Germinal center (tissue), 1 donor: ENCODE results near the gene GALNT3.
A peak's percentile ranks its signal among the peaks of the same experiment; 100 is the strongest.

Source experiments
- DNase-seq: peaks from one replicate; pipeline ENCODE4 v3.0.0; 2012; ENCODE audit warnings: mixed read lengths, low spot score

GALNT3 gene

DNA sequence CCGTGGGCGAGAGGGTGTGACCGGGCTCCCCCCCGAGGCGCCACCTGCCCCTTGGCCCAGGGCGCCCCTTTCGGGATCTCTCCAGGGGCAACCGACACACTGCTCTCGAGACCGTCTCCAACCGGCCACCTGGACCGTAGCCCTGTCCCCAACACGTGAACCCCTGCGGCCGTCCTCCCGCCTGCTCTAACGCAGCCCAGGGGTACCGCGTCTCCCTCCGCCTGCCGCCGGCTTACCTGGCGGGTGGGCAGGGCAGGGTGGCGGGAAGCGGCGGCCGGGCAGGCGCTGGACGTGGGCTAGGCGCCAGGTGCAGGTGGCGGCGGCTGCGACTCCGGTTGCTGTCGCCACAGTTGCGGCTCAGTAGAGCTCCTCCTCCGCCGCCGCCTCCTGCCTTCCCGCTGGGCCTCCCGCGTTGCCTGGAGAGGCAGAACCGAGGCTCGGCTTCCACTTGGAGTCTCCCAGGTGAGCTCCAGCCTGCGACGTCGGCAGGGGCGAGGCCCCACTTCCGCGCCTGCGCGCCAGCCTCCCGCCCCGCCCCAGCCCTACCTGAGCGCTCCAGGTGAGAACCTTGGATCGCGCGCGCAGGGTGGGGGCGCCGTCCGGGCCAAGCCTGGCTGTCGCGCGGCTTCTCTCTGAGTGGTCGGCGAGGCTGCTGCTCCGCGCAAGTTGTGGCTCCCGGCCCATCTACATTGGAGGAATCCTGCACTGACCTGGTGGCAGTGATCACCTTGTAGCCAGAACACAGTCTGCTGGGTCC, at the start of gene GALNT3:
Gene GALNT3 (minus strand): TSS at position 469 of the 757 bp plus-strand sequence. CDS start 23,547 bp downstream, outside the sequence.
- DNase-seq, result peak; percentile 43

DNA sequence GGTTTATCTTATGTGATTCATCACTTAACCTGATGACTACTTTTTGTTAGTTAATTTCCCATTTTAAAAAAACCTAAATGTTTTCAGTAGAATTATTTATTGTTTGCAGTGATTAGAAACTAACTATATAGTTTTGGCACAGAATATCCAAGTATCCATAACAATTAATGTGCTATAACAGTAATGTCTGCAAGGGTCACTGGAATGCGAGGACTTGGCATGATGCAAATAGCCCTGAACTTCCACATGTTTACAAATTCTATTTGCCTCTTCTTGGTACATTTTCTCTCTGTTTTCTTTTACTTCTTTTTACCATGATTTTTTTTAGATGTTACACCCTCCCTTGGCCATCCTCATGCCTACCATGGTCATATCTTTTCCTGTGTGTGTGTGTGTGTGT, 49.3 kb upstream of the GALNT3 start:
- DNase-seq, result no peak

- DNase-seq, result no peak
Observed at GRCh38 chr2:165840333-165840958, 46.4 kb upstream of the GALNT3 start.

DNA sequence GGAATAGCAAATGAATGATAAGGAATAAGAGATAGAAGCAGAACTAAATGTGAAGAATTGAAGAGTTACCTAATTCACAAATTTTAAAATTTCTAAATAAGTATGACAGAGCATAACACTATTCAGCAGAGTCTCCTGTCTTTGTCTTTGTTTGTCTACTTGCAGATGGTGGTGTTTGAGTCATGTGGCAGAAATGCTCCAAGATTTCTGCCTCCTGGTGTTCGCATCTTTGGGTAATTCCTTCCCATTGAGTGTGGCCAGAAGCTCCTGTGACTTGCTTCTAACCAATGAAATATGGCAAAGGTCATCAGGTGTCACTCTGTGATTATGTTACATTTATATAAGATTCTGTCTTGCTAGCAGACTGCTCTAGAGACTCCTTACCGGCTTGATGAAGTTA, 45.6 kb upstream of the GALNT3 start:
- DNase-seq, result no peak

GRCh38 chr2:165837122-165837521, 43.1 kb upstream of the GALNT3 start:
- DNase-seq, result no peak

- no peak for DNase-seq
Observed at GRCh38 chr2:165835363-165835762, 41.3 kb upstream of the GALNT3 start.

DNA sequence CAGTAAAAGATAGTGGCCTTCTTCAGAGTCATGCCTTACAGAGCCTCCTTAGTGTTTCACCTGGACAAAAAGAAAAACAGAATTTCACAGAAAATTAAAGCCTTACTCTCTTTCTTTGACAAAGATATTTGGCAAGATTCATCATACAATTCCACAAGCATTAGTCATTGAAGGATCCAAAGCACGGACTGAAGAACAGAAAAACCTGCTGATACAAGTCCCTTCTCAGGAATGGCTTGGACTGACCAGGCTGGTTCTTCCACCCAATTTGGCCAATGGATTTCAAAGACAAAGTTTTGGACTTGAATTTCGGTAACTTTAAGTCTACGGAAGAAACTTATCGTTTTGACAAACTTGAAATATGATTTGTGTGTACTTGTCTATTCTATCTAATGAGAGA, 39.1 kb upstream of the GALNT3 start:
- DNase-seq, result no peak

GRCh38 chr2:165827921-165828276, 33.9 kb upstream of the GALNT3 start:
- no peak for DNase-seq

DNA sequence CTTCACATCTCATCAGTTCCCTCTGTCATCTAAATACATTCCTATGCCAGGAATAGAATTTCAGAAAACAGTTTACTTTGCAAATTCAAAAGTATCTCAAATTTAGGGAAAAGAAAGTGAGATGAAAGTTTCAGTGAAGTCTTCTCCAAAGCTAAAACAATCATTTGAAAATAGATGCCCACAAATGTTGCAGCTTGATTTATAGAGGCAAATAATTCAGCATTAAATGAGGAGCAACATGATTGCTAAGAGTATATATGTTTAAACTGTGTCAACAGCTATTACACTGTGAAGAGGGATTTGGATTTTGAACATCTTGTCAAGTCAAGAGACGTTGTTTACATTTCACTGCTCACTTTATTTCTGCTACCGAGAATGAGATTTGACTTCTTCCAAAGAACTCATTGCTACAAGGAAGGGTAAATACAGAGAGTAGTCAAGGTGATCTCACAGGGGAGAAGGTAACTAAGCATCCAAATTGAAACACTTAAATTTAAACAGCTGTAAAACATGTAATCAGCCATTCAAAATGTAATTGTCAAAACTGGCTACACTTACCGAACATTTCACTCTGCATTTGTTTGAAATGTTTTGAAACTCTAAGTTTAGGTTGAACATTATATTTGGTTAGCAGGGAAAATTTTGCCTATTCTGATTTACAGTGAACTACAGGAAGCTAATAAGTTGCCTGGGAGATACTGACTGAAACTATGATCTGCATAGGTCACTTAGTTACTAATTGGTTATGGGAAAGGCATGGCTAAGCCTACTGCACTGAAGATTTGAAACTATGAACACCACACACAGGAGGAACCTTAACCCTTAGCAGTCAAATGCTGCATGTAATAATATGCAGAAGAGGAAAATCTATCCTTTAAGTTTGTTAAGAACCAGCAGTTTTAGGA, 33.2 kb upstream of the GALNT3 start:
- DNase-seq, result no peak

- DNase-seq, result no peak
Observed at GRCh38 chr2:165825041-165825440, 31.0 kb upstream of the GALNT3 start.

- no peak for DNase-seq
Observed at GRCh38 chr2:165820296-165820695, 26.2 kb upstream of the GALNT3 start.

DNA sequence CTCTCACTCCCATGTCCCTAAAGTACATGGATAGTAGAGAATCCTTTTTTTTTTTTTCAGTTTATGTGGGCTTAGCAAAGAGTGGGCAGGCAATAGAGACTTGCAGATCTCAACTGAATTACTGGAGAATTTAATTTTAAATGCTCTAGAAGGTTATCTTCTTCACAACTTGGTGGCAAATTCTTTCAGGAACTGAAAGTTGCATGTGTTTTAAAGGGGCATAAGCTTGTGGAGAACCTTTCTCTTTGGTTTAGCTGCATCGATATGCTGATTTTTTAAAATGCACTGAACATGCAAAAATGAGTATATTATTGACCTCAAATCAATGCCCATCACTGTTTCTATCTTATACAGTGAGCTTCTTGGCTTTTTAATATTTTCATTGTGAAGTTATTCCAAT, 24.9 kb upstream of the GALNT3 start:
- no peak for DNase-seq

DNA sequence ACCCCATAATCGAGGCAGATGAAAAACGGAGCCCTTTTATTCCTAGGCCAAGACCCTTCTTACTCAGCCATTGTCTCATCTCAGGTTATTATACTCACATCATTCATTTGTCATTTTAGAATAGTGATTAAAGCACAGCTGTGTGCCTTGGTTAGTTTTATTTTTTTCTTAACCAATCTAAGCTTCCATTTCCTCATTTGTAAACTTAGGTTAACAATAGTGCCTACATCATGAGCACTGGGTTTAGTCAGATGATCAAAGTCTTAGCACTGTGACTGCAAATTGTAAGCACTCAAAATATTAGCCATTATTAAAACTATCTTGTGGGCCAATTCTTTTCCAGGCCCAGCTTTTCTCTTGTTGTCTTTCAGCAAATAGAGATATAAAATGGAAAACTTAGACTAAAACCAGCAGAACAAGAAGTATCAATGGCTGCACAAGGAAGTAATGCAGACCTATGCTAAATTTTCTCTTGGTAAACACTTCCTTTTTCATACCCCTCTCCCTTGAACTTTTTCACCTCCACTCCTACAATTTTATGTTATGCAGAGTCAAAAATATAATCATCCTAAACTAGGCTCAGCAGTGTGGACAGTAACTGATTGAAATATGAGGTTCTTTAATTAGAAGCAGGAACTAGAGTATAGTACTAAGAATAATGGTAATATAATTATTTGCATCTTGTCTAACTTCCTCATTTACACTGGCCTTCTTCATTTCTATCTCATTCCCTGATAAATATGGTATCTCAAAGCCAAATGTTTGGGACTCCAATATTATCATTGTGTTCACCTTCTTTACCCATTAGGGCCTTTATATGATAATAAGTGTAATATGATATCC, 21.5 kb upstream of the GALNT3 start:
- peak; percentile 3 for DNase-seq

DNA sequence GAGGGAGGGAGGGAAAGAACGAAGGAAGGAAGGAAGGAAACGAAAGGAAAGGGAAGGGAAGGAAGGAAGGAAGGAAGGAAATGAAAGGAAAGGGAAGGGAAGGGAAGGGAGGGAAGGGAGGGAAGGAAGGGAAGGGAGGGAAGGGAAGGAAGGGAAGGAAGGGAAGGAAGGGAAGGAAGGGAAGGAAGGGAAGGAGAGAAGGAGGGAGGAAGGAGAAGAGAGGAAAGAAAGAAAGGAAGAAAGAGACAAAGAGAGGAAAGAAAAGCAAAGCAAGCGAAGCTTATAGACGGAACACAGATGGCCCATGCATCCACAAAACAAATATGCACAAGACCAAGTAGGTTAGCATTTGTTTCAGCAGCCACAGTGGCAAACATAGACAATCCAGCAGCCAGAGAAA, 20.4 kb upstream of the GALNT3 start:
- no peak for DNase-seq

GRCh38 chr2:165811592-165812370, 17.7 kb upstream of the GALNT3 start:
- no peak for DNase-seq

DNA sequence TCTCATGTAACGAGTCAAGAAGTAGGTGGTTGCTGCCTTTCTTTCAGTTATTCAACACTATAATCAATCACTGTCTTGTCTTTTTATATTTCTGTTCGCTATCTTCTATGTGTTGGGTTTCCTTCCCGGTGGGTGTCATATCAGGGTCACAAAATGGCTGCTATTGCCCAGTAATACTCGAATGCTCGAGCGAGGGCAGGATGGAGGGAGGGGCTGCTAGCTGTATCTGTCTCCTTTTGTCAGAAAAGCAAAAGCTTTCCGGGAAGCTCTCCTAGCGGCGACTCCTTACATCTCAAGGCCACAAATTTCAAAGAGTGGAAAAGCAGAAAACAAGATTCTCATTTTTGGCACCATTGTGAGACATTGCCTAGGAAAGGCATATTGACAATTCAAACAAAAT, 16.4 kb upstream of the GALNT3 start:
- no peak for DNase-seq

- DNase-seq, result no peak
Observed at GRCh38 chr2:165804719-165805118, 10.7 kb upstream of the GALNT3 start.

DNA sequence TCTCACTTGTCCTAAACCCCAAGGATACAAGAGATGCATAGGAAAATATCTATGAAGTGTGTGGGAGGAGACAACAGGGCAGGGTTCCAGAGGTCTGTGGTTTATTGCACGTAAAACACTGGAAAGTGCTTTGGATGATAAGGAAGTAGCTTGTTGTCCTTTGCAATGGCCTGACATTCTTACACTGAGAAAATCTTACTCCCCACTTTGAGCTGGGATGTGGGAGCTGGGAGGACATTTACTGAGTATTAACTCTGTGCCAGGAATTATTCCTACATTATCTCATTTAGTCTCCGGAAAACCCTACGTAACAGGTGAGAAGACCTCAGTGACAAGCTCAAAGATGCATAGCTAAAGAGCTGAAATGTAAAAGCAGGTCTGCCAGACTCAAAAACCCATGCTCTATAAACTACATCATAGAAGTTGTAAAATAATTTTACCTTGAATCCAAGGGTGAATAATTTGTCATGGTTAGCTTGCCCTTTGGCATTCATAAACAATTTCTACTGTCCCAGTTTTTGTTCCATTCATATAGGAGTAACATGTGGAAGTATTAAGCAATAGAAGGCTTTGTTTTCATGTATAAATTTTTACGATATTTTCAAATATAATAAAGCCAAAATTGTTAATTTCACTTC, 9.2 kb upstream of the GALNT3 start:
- no peak for DNase-seq

DNA sequence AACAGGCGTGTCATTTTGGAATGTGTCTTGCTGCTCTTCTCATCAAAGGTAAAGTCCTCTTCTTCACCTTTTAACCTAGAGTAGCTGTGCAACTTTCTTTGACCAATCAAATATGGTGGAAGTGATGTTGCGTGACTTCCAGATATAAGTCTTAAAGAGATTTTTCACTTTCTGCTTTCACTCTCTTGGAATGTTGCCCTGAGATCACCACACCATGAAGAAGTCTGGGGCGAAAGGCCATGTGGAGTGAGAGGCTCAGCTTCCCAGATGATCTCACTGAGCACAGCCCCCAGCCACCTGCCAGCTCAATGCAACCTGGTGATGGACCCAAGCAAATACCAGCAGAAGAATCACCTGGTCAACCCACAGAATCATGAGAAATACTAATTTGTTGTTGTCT, 7.1 kb upstream of the GALNT3 start:
- no peak for DNase-seq

DNA sequence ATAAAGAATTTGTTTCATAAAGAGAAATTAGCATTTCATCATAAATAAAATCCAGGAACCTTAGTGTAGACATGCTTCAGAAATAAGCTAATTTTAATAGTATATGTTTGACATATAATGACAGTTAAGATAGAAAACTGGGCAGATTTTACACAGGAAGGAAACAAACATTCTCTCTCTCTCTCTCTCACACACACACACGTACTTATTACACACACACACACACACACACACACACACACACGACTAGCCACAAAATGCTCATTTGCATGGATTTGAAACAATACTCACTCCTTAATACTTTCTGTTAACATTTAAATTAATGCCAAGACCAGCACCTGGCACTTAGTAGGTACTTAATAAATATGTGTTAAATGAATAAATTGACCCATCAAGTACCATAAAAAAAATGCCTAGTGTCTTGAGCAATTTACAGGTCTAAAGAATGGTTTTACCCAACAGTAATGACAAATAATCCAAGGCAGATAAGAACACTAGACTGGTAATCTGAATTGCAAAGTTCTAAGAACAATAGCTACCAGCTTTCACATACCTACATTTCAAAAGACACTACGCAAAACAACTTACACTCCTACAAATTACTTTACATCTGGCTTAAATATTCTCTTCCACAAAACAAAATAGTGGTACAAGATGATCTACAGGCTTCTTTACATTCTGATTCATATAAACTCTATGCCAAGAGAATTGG, 2.9 kb upstream of the GALNT3 start:
- DNase-seq, result no peak
